HEK293 (cell line): ENCODE results near the gene CAB39L.

Experiments used
- CTCF ChIA-PET: fragments of 350-600 bp; formaldehyde crosslinking; extraction: SDS; loops from one replicate; lab custom pipeline; 2021; ENCODE audit warnings: antibody characterized with exemption; lab: Yijun Ruan, JAX
- POLR2A ChIA-PET: fragments of 300-600 bp; formaldehyde crosslinking; extraction: SDS; loops from one replicate; lab custom pipeline; 2020; ENCODE audit warnings: antibody characterized with exemption, inconsistent platforms; lab: Yijun Ruan, JAX
- H3K27ac ChIP-seq: fragments of 200-500 bp; sonication (Bioruptor generic); 2 replicates; pipeline ENCODE4 v1.5.1; 2014; ENCODE audit warnings: low read depth, low read length, control low read depth, inconsistent platforms; ENCODE audit errors: extremely low read depth
- H3K36me3 ChIP-seq, 2 experiments: fragments of 200-500 bp in 1 of 2; sonication (Bioruptor generic) in 1 of 2; 1 replicate in 1 of 2; 2 replicates in 1 of 2; pipeline ENCODE4 v1.5.1; 2014 to 2017; ENCODE audit warnings: inconsistent platforms in 2 of 2, low read length in 2 of 2; ENCODE audit not compliant: control insufficient read depth in 2 of 2, insufficient read depth in 1 of 2
- H3K4me1 ChIP-seq: fragments of 200-500 bp; sonication (Bioruptor generic); 2 replicates; pipeline ENCODE4 v1.5.1; 2014; ENCODE audit warnings: mild to moderate bottlenecking, low read length, inconsistent platforms; ENCODE audit not compliant: control insufficient read depth, insufficient read depth
- H3K4me3 ChIP-seq: 2 replicates; pipeline ENCODE4 v1.5.1; 2011; ENCODE audit warnings: low read depth, mild to moderate bottlenecking, control low read depth, low read length, moderate library complexity
- H3K9me3 ChIP-seq: fragments of 200-500 bp; sonication (Bioruptor generic); 2 replicates; pipeline ENCODE4 v1.5.1; 2014; ENCODE audit warnings: low read depth, low read length, inconsistent platforms; ENCODE audit not compliant: control insufficient read depth, insufficient read depth
- FEZF1 ChIP-seq: fragments of 450-650 bp; formaldehyde crosslinking; IDR thresholded peaks from 2 replicates; pipeline ENCODE4 v1.5.1; 2016; ENCODE audit warnings: missing biosample characterization, missing genetic modification characterization
- KLF7 ChIP-seq: fragments of 450-650 bp; formaldehyde crosslinking; IDR thresholded peaks from 2 replicates; pipeline ENCODE4 v1.5.1; 2016; ENCODE audit warnings: missing biosample characterization, missing genetic modification characterization, borderline replicate concordance
- MEIS1 ChIP-seq: sonication (generic); formaldehyde crosslinking; IDR thresholded peaks from 2 replicates; pipeline ENCODE4 v1.8.1; 2022; ENCODE audit warnings: missing genetic modification reagents, mild to moderate bottlenecking, borderline replicate concordance
- SCRT1 ChIP-seq: fragments of 450-650 bp; formaldehyde crosslinking; IDR thresholded peaks from 2 replicates; pipeline ENCODE4 v1.5.1; 2016; ENCODE audit warnings: missing biosample characterization, missing genetic modification characterization, borderline replicate concordance
- SP3 ChIP-seq: fragments of 450-650 bp; formaldehyde crosslinking; IDR thresholded peaks from 2 replicates; pipeline ENCODE4 v1.5.1; 2016; ENCODE audit warnings: missing biosample characterization, missing genetic modification characterization
- WT1 ChIP-seq: fragments of 450-650 bp; formaldehyde crosslinking; IDR thresholded peaks from 2 replicates; pipeline ENCODE4 v1.5.1; 2016; ENCODE audit warnings: missing biosample characterization, missing genetic modification characterization
- ZBTB1 ChIP-seq: fragments of 450-650 bp; formaldehyde crosslinking; IDR thresholded peaks from 2 replicates; pipeline ENCODE4 v1.5.1; 2016; ENCODE audit warnings: missing biosample characterization, missing genetic modification characterization
- ZBTB21 ChIP-seq: fragments of 450-650 bp; formaldehyde crosslinking; IDR thresholded peaks from 2 replicates; pipeline ENCODE4 v1.5.1; 2017; ENCODE audit warnings: missing biosample characterization, missing genetic modification characterization
- ZBTB48 ChIP-seq: fragments of 450-650 bp; formaldehyde crosslinking; IDR thresholded peaks from 2 replicates; pipeline ENCODE4 v1.5.1; 2016; ENCODE audit warnings: missing biosample characterization, missing genetic modification characterization
- ZBTB8A ChIP-seq: fragments of 450-650 bp; formaldehyde crosslinking; IDR thresholded peaks from 2 replicates; pipeline ENCODE4 v1.5.1; 2016; ENCODE audit warnings: missing biosample characterization, missing genetic modification characterization
- ZNF155 ChIP-seq: fragments of 450-650 bp; formaldehyde crosslinking; IDR thresholded peaks from 2 replicates; pipeline ENCODE4 v1.5.1; 2016; ENCODE audit warnings: missing biosample characterization, missing genetic modification characterization
- ZNF302 ChIP-seq: fragments of 450-650 bp; formaldehyde crosslinking; IDR thresholded peaks from 2 replicates; pipeline ENCODE4 v1.5.1; 2016; ENCODE audit warnings: missing biosample characterization, missing genetic modification characterization, low read depth
- ZNF37A ChIP-seq: fragments of 450-650 bp; IDR thresholded peaks from 2 replicates; pipeline ENCODE4 v1.5.1; 2018; ENCODE audit warnings: missing biosample characterization, missing genetic modification characterization
- ZNF473 ChIP-seq: fragments of 450-650 bp; formaldehyde crosslinking; IDR thresholded peaks from 2 replicates; pipeline ENCODE4 v1.5.1; 2017; ENCODE audit warnings: missing biosample characterization, missing genetic modification characterization
- ZNF521 ChIP-seq: fragments of 450-650 bp; formaldehyde crosslinking; IDR thresholded peaks from 2 replicates; pipeline ENCODE4 v1.5.1; 2017; ENCODE audit warnings: missing biosample characterization, mild to moderate bottlenecking, missing genetic modification characterization
- ZNF529 ChIP-seq: fragments of 450-650 bp; formaldehyde crosslinking; IDR thresholded peaks from 2 replicates; pipeline ENCODE4 v1.5.1; 2017; ENCODE audit warnings: missing genetic modification characterization, missing biosample characterization; ENCODE audit not compliant: insufficient replicate concordance
- ZNF548 ChIP-seq: fragments of 450-650 bp; formaldehyde crosslinking; IDR thresholded peaks from 2 replicates; pipeline ENCODE4 v1.5.1; 2016; ENCODE audit warnings: missing biosample characterization, missing genetic modification characterization
- ZNF558 ChIP-seq: fragments of 450-650 bp; formaldehyde crosslinking; IDR thresholded peaks from 2 replicates; pipeline ENCODE4 v1.5.1; 2016; ENCODE audit warnings: missing biosample characterization, missing genetic modification characterization
- ZNF561 ChIP-seq: fragments of 450-650 bp; IDR thresholded peaks from 2 replicates; pipeline ENCODE4 v1.5.1; 2018; ENCODE audit warnings: missing biosample characterization, missing genetic modification characterization, borderline replicate concordance
- ZNF571 ChIP-seq: fragments of 450-650 bp; formaldehyde crosslinking; IDR thresholded peaks from 2 replicates; pipeline ENCODE4 v1.5.0; 2017; ENCODE audit warnings: missing biosample characterization, missing genetic modification characterization
- ZNF747 ChIP-seq: fragments of 450-650 bp; formaldehyde crosslinking; IDR thresholded peaks from 2 replicates; pipeline ENCODE4 v1.5.1; 2016; ENCODE audit warnings: missing biosample characterization, missing genetic modification characterization
- ZNF776 ChIP-seq: fragments of 450-650 bp; formaldehyde crosslinking; IDR thresholded peaks from 2 replicates; pipeline ENCODE4 v1.5.0; 2017; ENCODE audit warnings: missing biosample characterization, missing genetic modification characterization, borderline replicate concordance
- TF ChIP-seq, protein P1 (sequence below): fragments of 450-650 bp; formaldehyde crosslinking; IDR thresholded peaks from 2 replicates; pipeline ENCODE4 v1.5.1; 2016; ENCODE audit warnings: missing biosample characterization, missing genetic modification characterization
- TF ChIP-seq, protein P2 (sequence below): fragments of 450-650 bp; formaldehyde crosslinking; IDR thresholded peaks from 2 replicates; pipeline ENCODE4 v1.5.1; 2016; ENCODE audit warnings: missing biosample characterization, missing genetic modification characterization, borderline replicate concordance

The CAB39L gene

GRCh38 chr13:49298903-49299605 lies 144.8 kb downstream of the CAB39L start:
- Histone ChIP-seq H3K4me3 (no peak overlapping the region), H3K9me3 (no peaks in the 10 kb centered on the region), H3K27ac (no peak overlapping the region), H3K4me1 (no peaks in the 10 kb centered on the region), H3K36me3 (no peaks in the 10 kb centered on the region)
- ChIA-PET POLR2A (no interaction called here), CTCF (interaction anchor here (0.6 to 1.2 kb wide), 5 partner anchors 15 to 400 kb away, joined by 3 to 4 read pairs (median 3); no protein-coding TSS in a partner anchor)
- TF ChIP-seq MEIS1 (CRISPR knock-in tag), result no peak
- no peak for TF ChIP-seq KLF7 (tag by site-specific recombination)
- TF ChIP-seq ZNF558 (tag by site-specific recombination), result no peak
- TF ChIP-seq ZNF155 (tag by site-specific recombination), result no peak
- TF ChIP-seq ZNF473, result no peak
- TF ChIP-seq ZNF571 (tag by site-specific recombination), result no peak
- no peak for TF ChIP-seq ZBTB48 (tag by site-specific recombination)
- TF ChIP-seq ZBTB21, result no peak
- TF ChIP-seq FEZF1 (tag by site-specific recombination), result no peak

DNA sequence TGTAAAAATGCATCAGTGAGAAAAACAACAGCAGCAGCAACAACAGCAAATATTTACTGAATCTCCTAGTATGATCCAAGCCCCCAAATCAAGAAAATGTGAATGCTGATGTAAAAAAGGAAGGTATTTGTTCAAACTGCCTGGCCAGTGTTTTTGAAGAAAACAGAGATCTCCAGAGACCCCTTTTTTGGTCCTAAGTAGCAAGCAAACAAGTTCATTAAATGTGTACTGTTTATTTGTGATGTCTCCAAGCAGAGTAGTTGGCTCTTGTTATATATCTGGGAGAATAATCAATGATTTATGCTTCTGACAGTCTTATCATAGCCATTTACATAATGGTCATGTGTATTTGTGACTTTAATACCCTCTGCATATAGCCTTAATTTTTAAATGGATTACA lies 145.4 kb downstream of the CAB39L start:
- Histone ChIP-seq H3K9me3 (no peaks in the 10 kb centered on the region), H3K4me3 (no peak overlapping the region), H3K27ac (no peak overlapping the region), H3K36me3 (no peaks in the 10 kb centered on the region), H3K4me1 (no peaks in the 10 kb centered on the region)
- ChIA-PET POLR2A (no interaction called here), CTCF (interaction anchor here (0.6 to 1.2 kb wide), 5 partner anchors 15 to 399 kb away, joined by 3 to 4 read pairs (median 3); no protein-coding TSS in a partner anchor)
- TF ChIP-seq ZNF561 (tag by site-specific recombination) (no peak), ZNF302 (tag by site-specific recombination) (no peak), SP3 (tag by site-specific recombination) (no peak), ZNF548 (tag by site-specific recombination) (no peak), WT1 (no peak), ZNF529 (tag by site-specific recombination) (no peak), ZNF155 (tag by site-specific recombination) (no peak), ZBTB8A (no peak), ZBTB1 (tag by site-specific recombination) (no peak), ZNF747 (tag by site-specific recombination) (no peak), ZNF776 (tag by site-specific recombination) (no peak), ZNF521 (no peak), SCRT1 (tag by site-specific recombination) (no peak), ZBTB21 (no peak), ZNF37A (tag by site-specific recombination) (no peak)
- TF ChIP-seq, protein P1, sequence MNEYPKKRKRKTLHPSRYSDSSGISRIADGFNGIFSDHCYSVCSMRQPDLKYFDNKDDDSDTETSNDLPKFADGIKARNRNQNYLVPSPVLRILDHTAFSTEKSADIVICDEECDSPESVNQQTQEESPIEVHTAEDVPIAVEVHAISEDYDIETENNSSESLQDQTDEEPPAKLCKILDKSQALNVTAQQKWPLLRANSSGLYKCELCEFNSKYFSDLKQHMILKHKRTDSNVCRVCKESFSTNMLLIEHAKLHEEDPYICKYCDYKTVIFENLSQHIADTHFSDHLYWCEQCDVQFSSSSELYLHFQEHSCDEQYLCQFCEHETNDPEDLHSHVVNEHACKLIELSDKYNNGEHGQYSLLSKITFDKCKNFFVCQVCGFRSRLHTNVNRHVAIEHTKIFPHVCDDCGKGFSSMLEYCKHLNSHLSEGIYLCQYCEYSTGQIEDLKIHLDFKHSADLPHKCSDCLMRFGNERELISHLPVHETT, result no peak
- TF ChIP-seq, protein P2, sequence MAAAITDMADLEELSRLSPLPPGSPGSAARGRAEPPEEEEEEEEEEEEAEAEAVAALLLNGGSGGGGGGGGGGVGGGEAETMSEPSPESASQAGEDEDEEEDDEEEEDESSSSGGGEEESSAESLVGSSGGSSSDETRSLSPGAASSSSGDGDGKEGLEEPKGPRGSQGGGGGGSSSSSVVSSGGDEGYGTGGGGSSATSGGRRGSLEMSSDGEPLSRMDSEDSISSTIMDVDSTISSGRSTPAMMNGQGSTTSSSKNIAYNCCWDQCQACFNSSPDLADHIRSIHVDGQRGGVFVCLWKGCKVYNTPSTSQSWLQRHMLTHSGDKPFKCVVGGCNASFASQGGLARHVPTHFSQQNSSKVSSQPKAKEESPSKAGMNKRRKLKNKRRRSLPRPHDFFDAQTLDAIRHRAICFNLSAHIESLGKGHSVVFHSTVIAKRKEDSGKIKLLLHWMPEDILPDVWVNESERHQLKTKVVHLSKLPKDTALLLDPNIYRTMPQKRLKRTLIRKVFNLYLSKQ (tag by site-specific recombination), result no peak
